ENCODE data around the gene PRRC2A.
"Not testable (repeated sequence)": the region's sequence is repeated elsewhere in the genome, so short reads cannot be mapped to it uniquely, and the experiment has no call there.

Gene PRRC2A

DNA sequence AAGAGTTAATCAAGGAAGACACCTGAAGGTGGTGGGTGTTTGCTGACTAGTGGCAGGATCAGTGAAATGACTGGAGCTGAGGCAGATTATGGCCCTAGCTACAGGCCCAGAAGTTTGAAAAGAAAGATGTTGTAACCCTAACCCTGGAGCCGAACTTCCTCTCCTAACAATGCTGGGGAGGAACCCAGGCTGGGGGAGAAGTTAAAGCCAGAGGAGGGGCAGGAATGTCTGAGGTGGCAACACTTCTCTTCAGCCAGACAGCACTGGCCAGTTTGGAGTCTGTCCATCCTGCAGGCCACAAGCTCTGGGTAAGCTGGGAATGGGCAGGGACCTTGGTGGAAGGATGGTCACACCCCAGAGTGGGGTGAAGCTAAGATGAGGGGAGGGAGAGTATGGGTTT lies 34.5 kb upstream of the PRRC2A start, which contains the start of gene LST1:
Gene LST1 (plus strand): TSS at position 270 of the 400 bp plus-strand sequence. CDS start 1,023 bp downstream, outside the sequence.
- DNase-seq = no peak

DNA sequence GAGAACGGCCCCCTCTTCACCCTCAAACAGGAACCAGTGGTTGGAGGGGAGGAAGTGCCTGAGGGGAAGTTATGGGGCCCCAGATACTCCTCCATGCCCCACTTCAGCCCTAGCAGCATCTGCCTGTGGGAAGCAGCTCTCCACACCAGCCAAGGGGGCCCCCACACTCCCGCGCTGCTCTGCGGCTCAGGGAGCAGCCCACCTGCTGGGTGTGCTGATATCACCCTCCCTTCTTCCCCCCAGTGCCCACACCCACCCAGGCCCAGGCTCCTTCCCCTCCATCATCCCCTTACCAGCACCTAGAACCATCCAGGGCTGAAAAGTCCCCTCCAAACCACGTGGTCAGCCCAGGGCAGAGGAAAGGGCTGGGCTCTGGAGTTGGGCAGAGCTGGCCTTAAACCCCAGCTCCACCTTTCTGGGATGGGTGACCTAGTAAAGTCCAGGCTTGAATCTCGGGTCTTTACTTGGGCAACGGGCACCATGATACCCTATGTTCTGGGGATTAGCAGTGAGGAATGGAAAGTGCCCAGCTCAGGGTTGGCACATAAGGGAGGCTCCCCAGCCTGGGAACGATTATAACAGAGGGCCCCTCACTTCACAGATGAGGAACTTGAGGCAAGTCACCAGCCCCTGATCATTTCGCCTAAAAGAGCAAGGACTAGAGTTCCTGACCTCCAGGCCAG lies 33.8 kb upstream of the PRRC2A start:
- DNase-seq = no peak

- DNase-seq = no peak
Observed at GRCh38 chr6:31587791-31588777, 32.4 kb upstream of the PRRC2A start.

DNA sequence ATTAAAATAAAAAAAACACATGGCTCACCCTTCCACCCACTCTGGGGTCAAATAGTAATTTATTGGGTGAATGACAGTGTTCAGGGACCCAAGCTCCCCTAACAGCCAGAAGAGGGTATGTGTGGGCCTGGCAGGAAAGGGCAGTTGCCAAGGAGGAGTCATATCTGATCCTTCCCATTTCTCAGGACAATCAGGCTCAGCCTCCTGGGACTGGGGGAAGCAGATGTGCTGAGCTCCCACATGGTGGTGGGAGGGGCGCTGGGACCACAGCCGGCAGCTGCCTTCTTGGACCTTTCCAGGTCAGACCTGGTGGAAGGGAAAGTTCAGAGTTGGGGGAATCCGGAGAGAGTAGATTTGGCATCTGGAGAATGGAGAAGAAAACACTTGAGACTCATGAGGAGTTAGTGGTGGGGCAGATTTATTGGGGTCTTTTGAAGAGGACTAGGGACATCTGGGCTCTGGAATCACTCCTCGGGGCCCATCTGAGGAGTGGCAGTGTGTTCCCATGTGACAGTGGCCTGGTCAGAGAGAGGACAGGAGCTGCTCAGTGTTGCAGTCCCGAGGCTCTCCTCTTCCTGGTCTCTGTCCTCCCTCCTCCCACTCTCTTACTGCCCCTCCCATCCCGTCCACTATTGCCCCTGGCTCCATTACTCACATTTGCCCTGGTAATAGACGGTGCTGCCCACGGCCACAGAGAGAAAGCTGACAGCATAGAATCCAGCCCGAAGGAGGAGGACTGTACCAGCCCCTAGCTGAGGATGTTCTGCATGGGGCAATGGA lies 31.5 kb upstream of the PRRC2A start:
- no peak for DNase-seq

GRCh38 chr6:31590691-31591090 lies 29.8 kb upstream of the PRRC2A start:
- not testable (repeated sequence) for DNase-seq

GRCh38 chr6:31592396-31592771 lies 28.1 kb upstream of the PRRC2A start:
- no peak for DNase-seq

DNA sequence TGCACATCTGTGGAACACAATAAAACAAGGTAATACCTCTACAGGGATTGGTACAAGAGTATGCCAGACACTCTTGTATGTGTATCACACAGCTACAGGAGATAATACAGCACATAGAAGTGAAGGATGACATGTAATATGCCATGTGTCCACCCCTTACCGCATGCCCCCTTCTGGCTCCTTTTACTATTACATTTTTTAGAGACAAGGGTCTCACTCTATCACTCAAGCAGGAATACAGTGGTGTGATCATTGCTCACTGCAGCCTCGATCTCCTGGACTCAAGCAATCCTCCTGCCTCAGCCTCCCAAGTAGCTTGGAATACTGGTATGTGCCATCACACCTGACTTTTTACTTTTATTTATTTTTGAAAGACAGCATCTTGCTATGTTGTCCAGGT lies 23.5 kb upstream of the PRRC2A start:
- peak; percentile 36 for DNase-seq

GRCh38 chr6:31607317-31607716 lies 13.2 kb upstream of the PRRC2A start:
- no peak for DNase-seq

- peak; percentile 98 for DNase-seq
Observed at GRCh38 chr6:31609519-31610406, 10.8 kb upstream of the PRRC2A start.

- no peak for DNase-seq
Observed at GRCh38 chr6:31610968-31611367, 9.5 kb upstream of the PRRC2A start.

- DNase-seq = no peak
Observed at GRCh38 chr6:31614075-31614619, 6.4 kb upstream of the PRRC2A start.

DNA sequence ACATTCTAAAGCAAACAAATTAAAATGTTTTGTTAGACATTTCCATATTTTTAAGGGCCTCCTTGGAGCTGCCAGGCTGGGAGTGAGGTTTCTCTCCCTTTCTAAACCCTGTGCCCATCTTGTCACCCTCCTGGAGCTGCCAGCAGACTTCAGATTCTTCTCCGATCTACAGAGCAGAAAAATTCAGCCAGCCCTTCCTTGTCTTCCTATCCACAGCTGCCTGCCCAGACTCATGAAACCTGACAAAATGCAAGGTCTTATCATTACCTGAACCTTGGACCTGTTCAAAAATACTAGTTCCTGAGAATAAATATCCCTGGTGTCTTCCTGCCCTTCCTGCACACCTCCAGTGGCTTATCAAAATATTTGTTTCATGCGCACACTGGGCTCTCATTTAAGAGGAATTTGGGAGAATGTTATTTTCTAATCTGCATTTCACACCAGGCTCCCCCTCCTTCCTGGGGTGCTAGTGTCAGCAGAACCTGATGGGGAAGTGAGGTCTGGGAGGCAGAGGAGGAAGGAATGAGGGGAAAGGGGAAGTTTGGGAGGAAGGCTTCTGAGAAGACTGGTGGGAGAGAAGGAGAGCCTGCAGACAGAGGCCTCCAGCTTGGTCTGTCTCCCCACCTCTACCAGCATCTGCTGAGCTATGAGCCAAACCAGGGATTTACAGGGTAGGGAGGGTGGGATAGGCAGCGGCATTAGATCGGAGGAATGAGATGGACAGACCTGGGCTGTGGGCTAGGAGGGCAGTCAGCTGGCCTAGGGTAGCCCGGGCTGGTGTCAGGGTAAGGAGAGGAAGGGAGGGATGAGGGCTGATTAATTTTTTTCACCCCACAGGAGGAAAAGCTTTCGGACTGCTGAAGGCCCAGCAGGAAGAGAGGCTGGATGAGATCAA lies 5.6 kb upstream of the PRRC2A start, which contains the start of gene AIF1:
Gene AIF1 (plus strand): TSS at position 551 of the 895 bp plus-strand sequence. CDS start 96 bp downstream, at position 647.
- no peak for DNase-seq

DNA sequence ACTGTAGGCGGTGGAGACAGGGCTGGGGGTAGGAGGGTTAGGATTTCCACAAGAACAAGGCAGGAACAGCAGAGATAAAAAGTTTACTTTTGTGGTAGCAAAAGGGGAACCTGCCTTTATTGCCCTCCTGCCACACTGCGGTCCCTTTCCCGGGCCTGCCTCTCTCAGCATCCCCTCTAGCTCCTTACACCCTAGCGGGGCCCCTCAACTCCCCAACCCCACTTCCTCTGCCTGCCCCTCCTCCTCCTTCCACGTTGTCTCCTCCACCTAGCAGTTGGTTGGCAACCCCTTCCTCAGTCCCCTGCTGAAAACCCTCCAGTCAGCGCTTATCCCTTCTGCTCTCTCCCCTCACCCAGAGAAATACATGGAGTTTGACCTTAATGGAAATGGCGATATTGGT lies 4.8 kb upstream of the PRRC2A start:
- DNase-seq = no peak

DNA sequence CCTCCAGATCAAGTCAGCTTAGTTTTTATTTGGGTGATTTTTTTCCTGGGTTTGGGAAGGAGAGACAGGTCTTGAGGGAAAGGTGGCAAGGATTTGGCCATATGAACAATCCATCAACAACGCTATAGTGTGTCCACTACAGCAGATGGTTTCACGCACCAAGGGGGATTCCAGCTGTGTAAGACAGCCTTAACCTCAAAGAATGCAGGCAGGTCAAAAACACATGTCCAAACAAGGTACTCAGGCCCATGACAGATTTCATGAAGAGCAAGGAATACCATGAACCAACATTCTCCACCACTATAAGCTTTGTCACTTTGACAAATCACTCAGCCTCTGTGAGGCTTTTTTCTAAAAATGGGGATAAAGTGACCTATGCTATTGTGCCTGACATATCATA lies 3.5 kb upstream of the PRRC2A start:
- no peak for DNase-seq

DNA sequence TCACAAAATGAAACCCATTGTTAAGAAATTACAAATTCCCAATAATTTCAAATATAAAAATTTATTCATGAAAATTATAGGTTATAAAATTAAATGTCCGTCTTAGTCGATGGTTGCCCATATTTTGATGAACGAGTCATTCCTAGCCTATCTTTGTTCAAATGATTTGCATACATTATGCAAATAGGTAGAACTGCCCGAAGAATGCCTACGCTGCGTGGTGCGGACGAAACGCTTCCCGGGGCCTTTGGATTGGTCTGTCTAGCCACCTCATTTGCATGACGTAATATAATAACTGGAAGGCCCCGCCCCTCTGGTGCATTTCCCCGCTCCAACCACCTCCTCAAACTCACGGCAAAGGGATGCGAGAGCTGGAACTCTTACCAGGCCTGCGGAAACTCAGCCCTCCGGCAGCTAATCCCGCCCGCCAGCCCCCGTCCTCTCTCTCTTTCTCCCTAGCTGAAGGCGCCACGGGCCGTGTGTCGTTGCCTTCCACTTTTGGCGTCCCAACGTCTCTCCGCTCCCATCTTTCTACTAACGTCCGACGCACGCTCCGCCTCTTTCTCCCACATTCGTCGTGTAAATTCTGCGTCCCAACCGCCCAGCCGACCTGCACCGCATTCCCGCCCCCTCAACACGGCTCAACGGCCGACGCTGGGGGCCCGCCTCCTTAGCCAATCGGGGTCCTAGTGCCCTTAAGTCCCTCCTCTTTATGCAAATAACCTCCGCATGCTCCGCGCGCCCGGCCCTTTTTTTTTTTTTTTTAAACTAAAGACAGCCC lies 520 bp upstream of the PRRC2A start:
- peak; percentile 99 for DNase-seq

DNA sequence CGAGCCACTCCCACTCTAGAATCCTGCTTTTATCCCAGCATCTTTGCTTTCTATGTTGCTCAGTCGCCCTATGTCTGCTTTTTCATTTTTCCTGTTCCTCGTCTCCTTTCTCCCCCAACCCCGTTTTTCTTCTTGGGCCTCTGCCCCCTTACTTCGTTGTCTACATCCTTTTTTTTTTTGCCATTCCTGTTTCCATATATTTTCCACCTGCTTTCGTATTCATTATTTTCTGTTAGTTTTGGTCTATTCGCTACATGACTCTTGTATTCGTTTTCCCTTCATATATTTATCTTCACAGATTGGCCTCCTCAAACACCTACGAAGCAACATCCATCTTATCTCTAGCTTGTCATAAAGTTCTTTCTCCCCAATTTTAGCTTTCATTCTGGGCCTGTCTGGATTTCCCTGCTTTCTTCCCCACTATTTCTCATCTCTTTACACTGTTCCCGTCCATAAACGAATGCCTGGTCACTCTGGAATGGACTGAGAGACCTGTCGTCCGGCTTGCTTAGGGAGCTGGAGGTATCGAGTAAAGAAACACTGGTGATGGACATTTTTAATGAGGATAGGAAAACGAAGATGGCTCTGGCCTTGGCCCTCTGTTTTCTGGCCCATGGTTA lies 915 bp downstream of the PRRC2A start:
- no peak for DNase-seq

- no peak for DNase-seq
Observed at GRCh38 chr6:31621991-31622390, 1.5 kb downstream of the PRRC2A start.

DNA sequence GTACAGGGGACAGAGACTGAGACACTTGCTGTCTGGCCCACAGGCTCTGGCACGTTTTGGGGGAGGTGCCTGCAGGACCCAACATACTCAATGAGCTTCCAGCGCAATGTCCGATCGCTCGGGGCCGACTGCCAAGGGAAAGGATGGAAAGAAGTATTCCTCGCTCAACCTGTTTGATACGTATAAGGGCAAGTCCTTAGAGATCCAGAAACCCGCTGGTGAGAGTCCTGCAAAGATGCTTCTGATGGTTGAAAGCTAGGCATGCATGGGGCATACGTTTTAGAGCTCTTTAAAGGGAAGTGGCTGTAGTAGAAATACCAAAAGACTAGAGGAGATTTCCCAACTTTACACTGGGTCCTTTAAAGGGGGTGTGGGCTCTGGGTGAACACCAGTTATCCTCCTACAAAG lies 2.2 kb downstream of the PRRC2A start:
- no peak for DNase-seq

DNA sequence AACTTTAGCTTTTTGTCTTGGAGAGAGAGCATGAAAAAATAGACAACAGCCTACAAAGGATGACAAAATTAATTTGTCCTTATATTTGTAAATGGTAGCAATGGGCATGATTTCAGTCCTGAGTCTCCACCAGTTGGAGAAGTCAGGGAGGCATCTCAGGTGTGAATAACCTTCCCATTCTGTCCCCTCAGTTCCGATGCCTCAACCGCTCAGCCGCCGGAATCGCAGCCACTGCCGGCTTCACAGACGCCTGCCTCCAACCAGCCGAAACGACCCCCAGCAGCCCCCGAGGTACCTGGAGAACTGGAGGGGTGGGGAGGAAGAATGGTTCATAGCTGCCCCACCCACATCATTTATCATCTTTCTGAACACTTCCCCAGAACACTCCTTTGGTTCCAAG lies 3.6 kb downstream of the PRRC2A start:
- no peak for DNase-seq

Measured in NCI-H748 treated with DMSO at 0.1 percent for 48 hours (cell line).